ENCODE results near the gene SLC38A10.

The SLC38A10 gene

GRCh38 chr17:81292450-81292849 is 2.7 kb downstream of the SLC38A10 start:
- Histone ChIP-seq H3K36me3 (ENCODE audit: control insufficient read depth, insufficient read depth, low read length) (no peaks in the 10 kb centered on the region), H3K4me3 (ENCODE audit: low read length) (no peak overlapping the region), H3K23ac (ENCODE audit: low read length) (no peak overlapping the region), H2AK5ac (ENCODE audit: low read length) (no peak overlapping the region), H3K79me1 (ENCODE audit: low read length) (peaks cover 17% of the 10 kb centered on the region), H3K4ac (ENCODE audit: low read depth, low read length) (no peak overlapping the region), H2BK15ac (replicated peaks; ENCODE audit: low read depth) (no peak overlapping the region), H2BK120ac (ENCODE audit: low read depth, low read length) (no peak overlapping the region), H4K8ac (ENCODE audit: low read depth, low read length) (no peak overlapping the region), H4K5ac (ENCODE audit: low read length) (no peak overlapping the region), H3K56ac (ENCODE audit: low read length) (no peak overlapping the region), H3K27me3 (ENCODE audit: insufficient read depth, low read length, poor library complexity) (no peaks in the 10 kb centered on the region), H3K18ac (ENCODE audit: low read length) (no peak overlapping the region), H2BK5ac (ENCODE audit: low read length) (no peak overlapping the region), H3K79me2 (ENCODE audit: control insufficient read depth, insufficient read depth, low read length) (peaks cover 13% of the 10 kb centered on the region), H3K9ac (ENCODE audit: low read length) (no peak overlapping the region), H3K4me2 (ENCODE audit: low read length) (no peak overlapping the region), H3K4me1 (ENCODE audit: control insufficient read depth, low read depth, low read length) (peaks cover 3% of the 10 kb centered on the region), H3K27ac (ENCODE audit: low read depth, low read length) (no peak overlapping the region)
- WGBS (ENCODE audit: extremely low coverage, insufficient coverage, low lambda C conversion rate), result no CpG with 5 or more reads among the region's 12 CpGs
- DNase-seq, result no peak

- Histone ChIP-seq H3K27ac (ENCODE audit: low read depth, low read length) (no peak overlapping the region), H4K8ac (ENCODE audit: low read depth, low read length) (no peak overlapping the region), H2BK120ac (ENCODE audit: low read depth, low read length) (no peak overlapping the region), H3K27me3 (ENCODE audit: insufficient read depth, low read length, poor library complexity) (no peaks in the 10 kb centered on the region), H2BK15ac (replicated peaks; ENCODE audit: low read depth) (no peak overlapping the region), H3K4me3 (ENCODE audit: low read length) (no peak overlapping the region), H3K18ac (ENCODE audit: low read length) (no peak overlapping the region), H3K79me1 (ENCODE audit: low read length) (peaks cover 18% of the 10 kb centered on the region), H3K4me2 (ENCODE audit: low read length) (no peak overlapping the region), H3K36me3 (ENCODE audit: control insufficient read depth, insufficient read depth, low read length) (no peaks in the 10 kb centered on the region), H2BK5ac (ENCODE audit: low read length) (no peak overlapping the region), H3K9ac (ENCODE audit: low read length) (no peak overlapping the region), H3K79me2 (ENCODE audit: control insufficient read depth, insufficient read depth, low read length) (peaks cover 16% of the 10 kb centered on the region), H4K5ac (ENCODE audit: low read length) (no peak overlapping the region), H3K56ac (ENCODE audit: low read length) (no peak overlapping the region), H2AK5ac (ENCODE audit: low read length) (no peak overlapping the region), H3K4ac (ENCODE audit: low read depth, low read length) (no peak overlapping the region), H3K4me1 (ENCODE audit: control insufficient read depth, low read depth, low read length) (peaks cover 3% of the 10 kb centered on the region), H3K23ac (ENCODE audit: low read length) (no peak overlapping the region)
- no CpG with 5 or more reads among the region's 16 CpGs for WGBS (ENCODE audit: extremely low coverage, insufficient coverage, low lambda C conversion rate)
- DNase-seq, result peak; percentile 65
Measured at GRCh38 chr17:81291662-81292061, 3.4 kb downstream of the SLC38A10 start.

DNA sequence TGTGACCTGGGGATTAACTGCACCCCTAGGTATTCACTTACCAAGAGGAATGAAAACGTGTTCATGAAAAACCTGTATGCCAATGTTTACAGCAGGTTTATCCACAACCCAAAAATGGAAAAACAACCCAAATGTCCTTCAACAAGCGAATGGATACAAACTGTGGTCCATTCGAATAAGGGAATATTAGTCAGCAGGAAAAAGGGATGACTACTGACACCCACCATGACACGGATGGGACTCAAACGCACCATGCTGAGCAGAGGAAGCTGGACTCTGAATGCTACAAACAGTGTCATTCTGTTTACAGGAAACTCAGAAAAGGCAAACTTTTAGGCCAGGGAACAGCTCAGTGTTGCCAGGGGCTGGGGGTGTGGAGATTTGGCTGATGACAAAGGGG is 4.9 kb downstream of the SLC38A10 start:
- peaks cover 17% of the 10 kb centered on the region for H3K79me2 ChIP-seq (ENCODE audit: control insufficient read depth, insufficient read depth, low read length)
- no peak overlapping the region for H3K27ac ChIP-seq (ENCODE audit: low read depth, low read length)
- no peak overlapping the region for H3K9ac ChIP-seq (ENCODE audit: low read length)
- H3K4me1 ChIP-seq (ENCODE audit: control insufficient read depth, low read depth, low read length), result peaks cover 2% of the 10 kb centered on the region
- no peaks in the 10 kb centered on the region for H3K36me3 ChIP-seq (ENCODE audit: control insufficient read depth, insufficient read depth, low read length)
- H2BK120ac ChIP-seq (ENCODE audit: low read depth, low read length), result no peak overlapping the region
- no peak overlapping the region for H3K18ac ChIP-seq (ENCODE audit: low read length)
- no peak for DNase-seq
- H3K79me1 ChIP-seq (ENCODE audit: low read length), result peaks cover 21% of the 10 kb centered on the region
- H3K4me2 ChIP-seq (ENCODE audit: low read length), result no peak overlapping the region
- no peaks in the 10 kb centered on the region for H3K27me3 ChIP-seq (ENCODE audit: insufficient read depth, low read length, poor library complexity)
- no peak overlapping the region for H4K8ac ChIP-seq (ENCODE audit: low read depth, low read length)
- H3K56ac ChIP-seq (ENCODE audit: low read length), result no peak overlapping the region
- no peak overlapping the region for H3K4me3 ChIP-seq (ENCODE audit: low read length)
- no peak overlapping the region for H2BK15ac ChIP-seq (replicated peaks; ENCODE audit: low read depth)
- no peak overlapping the region for H2BK5ac ChIP-seq (ENCODE audit: low read length)
- H3K23ac ChIP-seq (ENCODE audit: low read length), result no peak overlapping the region
- no CpG with 5 or more reads among the region's 5 CpGs for WGBS (ENCODE audit: extremely low coverage, insufficient coverage, low lambda C conversion rate)
- H3K4ac ChIP-seq (ENCODE audit: low read depth, low read length), result no peak overlapping the region
- no peak overlapping the region for H4K5ac ChIP-seq (ENCODE audit: low read length)
- no peak overlapping the region for H2AK5ac ChIP-seq (ENCODE audit: low read length)

DNA sequence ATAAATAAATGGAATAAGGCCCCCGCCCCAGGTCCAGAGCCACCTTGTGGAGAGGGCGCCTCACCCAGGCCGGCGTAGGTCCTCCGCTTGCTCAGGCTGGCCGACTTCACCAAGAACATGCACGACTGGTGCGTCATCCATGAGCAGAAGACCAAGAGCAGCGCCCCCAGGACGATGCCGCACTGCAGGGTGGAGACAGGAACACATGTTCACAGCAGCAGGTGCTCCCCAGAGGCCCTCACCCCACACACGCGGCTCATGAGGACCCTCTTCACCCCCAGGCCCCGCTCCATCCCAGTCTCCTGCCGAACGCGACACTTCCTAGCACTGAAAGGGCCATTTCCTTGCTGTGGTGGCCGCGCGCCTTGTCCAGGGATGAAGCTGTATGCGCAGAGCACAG is 5.5 kb downstream of the SLC38A10 start:
- H3K79me2 ChIP-seq (ENCODE audit: control insufficient read depth, insufficient read depth, low read length), result peaks cover 17% of the 10 kb centered on the region
- no peak overlapping the region for H3K18ac ChIP-seq (ENCODE audit: low read length)
- H3K4me1 ChIP-seq (ENCODE audit: control insufficient read depth, low read depth, low read length), result peaks cover 2% of the 10 kb centered on the region
- H3K27ac ChIP-seq (ENCODE audit: low read depth, low read length), result no peak overlapping the region
- no peak overlapping the region for H3K9ac ChIP-seq (ENCODE audit: low read length)
- no peak overlapping the region for H2BK120ac ChIP-seq (ENCODE audit: low read depth, low read length)
- H2BK5ac ChIP-seq (ENCODE audit: low read length), result no peak overlapping the region
- no peak for DNase-seq
- no peak overlapping the region for H2BK15ac ChIP-seq (replicated peaks; ENCODE audit: low read depth)
- H3K4ac ChIP-seq (ENCODE audit: low read depth, low read length), result no peak overlapping the region
- peaks cover 22% of the 10 kb centered on the region for H3K79me1 ChIP-seq (ENCODE audit: low read length)
- H3K23ac ChIP-seq (ENCODE audit: low read length), result no peak overlapping the region
- H4K5ac ChIP-seq (ENCODE audit: low read length), result no peak overlapping the region
- no peaks in the 10 kb centered on the region for H3K27me3 ChIP-seq (ENCODE audit: insufficient read depth, low read length, poor library complexity)
- H3K36me3 ChIP-seq (ENCODE audit: control insufficient read depth, insufficient read depth, low read length), result no peaks in the 10 kb centered on the region
- no peak overlapping the region for H3K4me3 ChIP-seq (ENCODE audit: low read length)
- no peak overlapping the region for H3K4me2 ChIP-seq (ENCODE audit: low read length)
- no peak overlapping the region for H3K56ac ChIP-seq (ENCODE audit: low read length)
- no peak overlapping the region for H2AK5ac ChIP-seq (ENCODE audit: low read length)
- no peak overlapping the region for H4K8ac ChIP-seq (ENCODE audit: low read depth, low read length)
- WGBS (ENCODE audit: extremely low coverage, insufficient coverage, low lambda C conversion rate), result no CpG with 5 or more reads among the region's 21 CpGs

DNA sequence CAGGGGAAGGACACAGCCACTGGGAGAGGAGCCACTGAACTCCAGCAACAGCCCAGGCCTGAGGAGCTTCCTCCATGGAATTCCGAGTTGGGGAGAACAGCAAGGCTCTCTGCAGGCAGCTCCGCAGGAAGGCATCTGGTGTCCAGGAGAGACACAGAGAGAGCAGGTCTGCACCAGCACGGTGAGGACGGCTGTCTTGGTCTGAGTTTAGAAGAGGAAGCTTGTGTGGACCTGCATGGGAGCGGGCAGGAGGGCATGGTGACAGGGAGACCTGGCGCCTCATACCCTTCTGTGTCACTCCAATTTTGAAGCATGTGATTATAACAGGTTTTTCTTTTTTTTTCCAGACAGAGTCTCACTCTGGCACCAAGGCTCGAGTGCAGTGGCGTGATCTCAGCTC is 6.4 kb downstream of the SLC38A10 start:
- Histone ChIP-seq H3K79me2 (ENCODE audit: control insufficient read depth, insufficient read depth, low read length) (peaks cover 15% of the 10 kb centered on the region), H3K4me3 (ENCODE audit: low read length) (no peak overlapping the region), H2BK5ac (ENCODE audit: low read length) (no peak overlapping the region), H3K79me1 (ENCODE audit: low read length) (peaks cover 20% of the 10 kb centered on the region), H2AK5ac (ENCODE audit: low read length) (no peak overlapping the region), H3K23ac (ENCODE audit: low read length) (no peak overlapping the region), H2BK120ac (ENCODE audit: low read depth, low read length) (no peak overlapping the region), H4K5ac (ENCODE audit: low read length) (no peak overlapping the region), H3K27me3 (ENCODE audit: insufficient read depth, low read length, poor library complexity) (no peaks in the 10 kb centered on the region), H3K36me3 (ENCODE audit: control insufficient read depth, insufficient read depth, low read length) (no peaks in the 10 kb centered on the region), H3K18ac (ENCODE audit: low read length) (no peak overlapping the region), H3K4me2 (ENCODE audit: low read length) (no peak overlapping the region), H3K9ac (ENCODE audit: low read length) (no peak overlapping the region), H2BK15ac (replicated peaks; ENCODE audit: low read depth) (no peak overlapping the region), H3K56ac (ENCODE audit: low read length) (no peak overlapping the region), H4K8ac (ENCODE audit: low read depth, low read length) (no peak overlapping the region), H3K27ac (ENCODE audit: low read depth, low read length) (no peak overlapping the region), H3K4me1 (ENCODE audit: control insufficient read depth, low read depth, low read length) (no peaks in the 10 kb centered on the region), H3K4ac (ENCODE audit: low read depth, low read length) (no peak overlapping the region)
- no peak for DNase-seq
- WGBS (ENCODE audit: extremely low coverage, insufficient coverage, low lambda C conversion rate), result no CpG with 5 or more reads among the region's 8 CpGs

GRCh38 chr17:81287741-81288430 is 7.2 kb downstream of the SLC38A10 start:
- no peak for DNase-seq
- Histone ChIP-seq H3K23ac (ENCODE audit: low read length) (no peak overlapping the region), H3K4me2 (ENCODE audit: low read length) (no peak overlapping the region), H2BK5ac (ENCODE audit: low read length) (no peak overlapping the region), H3K4me3 (ENCODE audit: low read length) (no peak overlapping the region), H3K56ac (ENCODE audit: low read length) (no peak overlapping the region), H4K8ac (ENCODE audit: low read depth, low read length) (no peak overlapping the region), H3K79me1 (ENCODE audit: low read length) (peaks cover 20% of the 10 kb centered on the region), H3K18ac (ENCODE audit: low read length) (no peak overlapping the region), H3K27ac (ENCODE audit: low read depth, low read length) (no peak overlapping the region), H2BK15ac (replicated peaks; ENCODE audit: low read depth) (no peak overlapping the region), H3K27me3 (ENCODE audit: insufficient read depth, low read length, poor library complexity) (no peaks in the 10 kb centered on the region), H2AK5ac (ENCODE audit: low read length) (no peak overlapping the region), H2BK120ac (ENCODE audit: low read depth, low read length) (no peak overlapping the region), H3K4ac (ENCODE audit: low read depth, low read length) (no peak overlapping the region), H3K4me1 (ENCODE audit: control insufficient read depth, low read depth, low read length) (no peaks in the 10 kb centered on the region), H3K79me2 (ENCODE audit: control insufficient read depth, insufficient read depth, low read length) (peaks cover 15% of the 10 kb centered on the region), H3K36me3 (ENCODE audit: control insufficient read depth, insufficient read depth, low read length) (no peaks in the 10 kb centered on the region), H4K5ac (ENCODE audit: low read length) (no peak overlapping the region), H3K9ac (ENCODE audit: low read length) (no peak overlapping the region)
- WGBS (ENCODE audit: extremely low coverage, insufficient coverage, low lambda C conversion rate), result no CpG with 5 or more reads among the region's 16 CpGs

Data from mesendoderm (in vitro differentiated cells).